GM19193 (cell line): ENCODE measurements around the gene GNPAT.

ENCODE experiments used
- POLR2A ChIP-seq: IDR thresholded peaks from 4 replicates; pipeline ENCODE4 v1.6.1; 2011; ENCODE audit not compliant: insufficient read depth, insufficient read length; ENCODE audit errors: extremely low read depth

Gene GNPAT

DNA sequence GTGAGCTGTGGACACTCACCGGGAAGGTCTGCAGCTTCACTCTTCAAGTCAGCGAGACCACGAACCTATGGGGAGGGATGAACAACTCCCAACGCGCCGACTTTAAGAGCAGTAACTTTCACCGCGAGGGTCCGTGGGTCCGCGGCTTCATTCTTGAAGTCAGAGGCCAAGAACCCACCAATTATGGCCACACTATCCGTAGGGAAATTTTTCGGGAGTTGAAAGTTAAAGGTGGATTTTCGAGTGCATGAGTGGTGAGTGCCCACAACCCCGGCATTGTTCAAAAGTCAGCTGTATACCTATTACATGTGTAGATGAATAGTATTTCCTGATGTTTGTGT, 77.0 kb downstream of the GNPAT start:
- no peak for TF ChIP-seq POLR2A

DNA sequence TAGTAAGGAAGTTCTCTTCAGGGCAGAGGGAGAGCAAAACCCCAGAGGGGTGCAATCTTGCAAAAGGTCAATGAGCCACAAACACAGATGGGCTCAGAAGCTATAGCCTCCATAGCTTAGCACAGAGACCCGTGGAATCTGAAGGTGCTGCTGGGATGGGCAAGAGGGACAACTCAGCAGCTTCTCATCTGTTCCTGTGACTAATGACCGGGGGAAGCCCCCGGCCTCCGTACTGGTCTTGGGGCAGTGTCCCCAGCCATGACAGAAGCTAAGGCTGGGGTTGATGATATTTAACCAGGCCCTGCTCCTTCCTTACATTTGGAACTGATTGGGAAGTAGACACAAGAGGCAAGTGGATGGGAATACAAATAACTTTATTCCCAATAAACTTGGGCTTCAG, 77.6 kb downstream of the GNPAT start:
- TF ChIP-seq POLR2A = no peak

DNA sequence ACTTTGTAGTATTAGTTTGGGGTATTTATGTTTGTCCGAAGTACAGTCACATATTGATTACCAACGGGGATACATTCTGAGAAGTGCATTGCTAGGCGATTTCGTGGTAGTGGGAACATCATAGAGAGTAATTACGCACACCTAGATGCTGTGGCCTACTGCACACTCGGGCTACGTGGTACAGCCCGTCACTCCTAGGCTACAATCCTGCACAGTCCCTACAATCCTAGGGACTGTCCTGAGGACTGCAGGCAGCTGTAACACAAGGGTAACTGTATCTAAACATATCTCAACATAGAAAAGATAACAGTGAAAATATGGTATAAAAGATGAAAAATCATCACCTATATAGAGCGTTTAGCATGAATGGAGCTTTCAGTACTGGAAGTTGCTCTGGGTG, 78.1 kb downstream of the GNPAT start:
- TF ChIP-seq POLR2A = no peak

DNA sequence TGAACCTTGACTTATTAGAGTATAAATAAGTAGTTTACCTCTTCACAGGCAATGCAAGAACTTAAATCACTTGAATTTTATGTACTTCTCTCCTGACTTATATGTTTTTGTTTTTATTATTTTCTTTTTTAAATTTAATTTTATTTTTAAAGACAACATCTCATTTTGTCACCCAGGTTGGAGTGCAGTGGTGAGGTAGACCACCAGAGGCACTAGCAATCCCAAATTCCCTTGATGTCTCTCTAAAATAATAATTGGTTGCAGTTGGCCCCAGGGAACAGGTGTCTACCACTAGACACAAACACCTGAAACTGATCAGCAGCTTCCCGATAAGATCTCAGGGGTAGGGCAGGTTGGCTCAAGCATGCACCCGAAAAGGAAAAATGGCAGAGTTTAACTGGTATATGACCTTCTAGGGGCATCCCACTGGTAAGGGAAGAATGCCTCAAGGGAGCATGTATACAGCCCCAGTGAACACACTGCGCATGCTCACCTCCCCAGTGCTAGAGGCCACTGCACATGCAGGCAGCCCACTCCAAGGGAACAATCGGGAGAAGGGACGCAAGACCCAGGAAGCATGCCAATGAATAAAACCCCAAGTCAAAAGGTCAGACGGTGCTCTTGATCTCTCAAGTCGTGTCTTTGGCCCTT, 82.0 kb downstream of the GNPAT start:
- no peak for TF ChIP-seq POLR2A

DNA sequence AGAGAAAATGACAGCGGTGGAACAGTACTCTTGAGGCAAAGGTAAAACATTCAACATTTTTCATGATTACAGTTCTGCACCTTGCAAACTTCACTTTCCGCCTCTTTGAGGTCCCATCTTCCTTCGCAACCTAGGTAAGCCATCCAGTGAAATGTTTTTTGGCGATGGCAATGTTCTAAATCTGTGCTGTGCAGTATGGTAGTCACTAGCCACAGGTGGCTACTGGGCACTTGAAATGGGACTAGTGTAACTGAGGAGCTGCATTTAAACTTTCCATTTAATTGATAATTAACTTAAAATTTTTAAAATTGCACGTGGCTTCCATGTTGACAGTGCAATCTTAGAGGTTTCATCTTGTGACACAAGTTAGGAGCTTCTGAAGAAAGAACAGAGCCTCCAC, 83.6 kb downstream of the GNPAT start:
- no peak for TF ChIP-seq POLR2A

DNA sequence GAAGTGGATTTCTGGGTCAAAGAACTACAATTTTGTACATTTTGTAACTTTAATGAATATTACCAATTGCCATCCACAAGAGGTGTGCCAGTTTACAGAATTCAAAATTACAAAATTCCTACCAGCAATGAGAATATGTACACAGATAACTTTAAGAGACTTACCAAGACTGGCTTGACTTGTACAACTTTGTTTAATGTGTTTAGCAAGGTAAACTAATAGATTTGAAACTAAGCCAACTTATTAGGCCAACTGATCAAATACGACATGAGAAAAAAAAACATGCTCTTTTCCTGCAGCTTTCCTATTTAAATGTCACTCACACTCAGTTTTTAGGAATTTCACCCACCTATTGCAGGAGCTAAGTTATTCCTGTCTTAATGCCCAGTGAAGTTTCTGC, 85.2 kb downstream of the GNPAT start:
- TF ChIP-seq POLR2A = no peak
